Measurements from ENCODE around the gene SMAD1.

The SMAD1 gene

DNA sequence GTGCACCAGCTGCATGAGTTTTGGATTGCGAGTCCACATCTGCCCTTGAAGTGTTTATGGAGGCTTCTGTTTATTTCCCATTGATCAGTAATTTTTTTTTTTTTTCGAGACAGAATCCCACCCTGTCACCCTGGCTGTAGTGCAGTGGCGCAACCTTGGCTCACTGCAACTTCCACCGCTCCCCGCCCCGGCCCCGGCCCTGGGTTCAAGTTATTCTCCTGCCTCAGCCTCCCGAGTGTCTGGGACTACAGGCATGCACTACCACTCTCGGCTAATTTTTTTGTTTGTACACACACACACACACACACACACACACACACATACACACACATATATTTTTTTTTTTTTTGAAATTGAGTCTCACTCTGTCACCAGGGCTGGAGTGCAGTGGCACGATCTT, 46.1 kb downstream of the SMAD1 start:
- TF ChIP-seq, protein P1, sequence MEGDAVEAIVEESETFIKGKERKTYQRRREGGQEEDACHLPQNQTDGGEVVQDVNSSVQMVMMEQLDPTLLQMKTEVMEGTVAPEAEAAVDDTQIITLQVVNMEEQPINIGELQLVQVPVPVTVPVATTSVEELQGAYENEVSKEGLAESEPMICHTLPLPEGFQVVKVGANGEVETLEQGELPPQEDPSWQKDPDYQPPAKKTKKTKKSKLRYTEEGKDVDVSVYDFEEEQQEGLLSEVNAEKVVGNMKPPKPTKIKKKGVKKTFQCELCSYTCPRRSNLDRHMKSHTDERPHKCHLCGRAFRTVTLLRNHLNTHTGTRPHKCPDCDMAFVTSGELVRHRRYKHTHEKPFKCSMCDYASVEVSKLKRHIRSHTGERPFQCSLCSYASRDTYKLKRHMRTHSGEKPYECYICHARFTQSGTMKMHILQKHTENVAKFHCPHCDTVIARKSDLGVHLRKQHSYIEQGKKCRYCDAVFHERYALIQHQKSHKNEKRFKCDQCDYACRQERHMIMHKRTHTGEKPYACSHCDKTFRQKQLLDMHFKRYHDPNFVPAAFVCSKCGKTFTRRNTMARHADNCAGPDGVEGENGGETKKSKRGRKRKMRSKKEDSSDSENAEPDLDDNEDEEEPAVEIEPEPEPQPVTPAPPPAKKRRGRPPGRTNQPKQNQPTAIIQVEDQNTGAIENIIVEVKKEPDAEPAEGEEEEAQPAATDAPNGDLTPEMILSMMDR (IDR thresholded peaks at IDR 0.05; ENCODE audit: control extremely low read depth, extremely low read depth, low read depth, missing control alignments) = no peak
- no peak for DNase-seq (ENCODE audit: extremely low spot score)
- POLR2A ChIA-PET = no interaction called here
- CTCF ChIA-PET = interaction anchor here (1.7 kb wide), 1 partner anchor 25 kb away, joined by 3 read pairs; no protein-coding TSS in a partner anchor

DNA sequence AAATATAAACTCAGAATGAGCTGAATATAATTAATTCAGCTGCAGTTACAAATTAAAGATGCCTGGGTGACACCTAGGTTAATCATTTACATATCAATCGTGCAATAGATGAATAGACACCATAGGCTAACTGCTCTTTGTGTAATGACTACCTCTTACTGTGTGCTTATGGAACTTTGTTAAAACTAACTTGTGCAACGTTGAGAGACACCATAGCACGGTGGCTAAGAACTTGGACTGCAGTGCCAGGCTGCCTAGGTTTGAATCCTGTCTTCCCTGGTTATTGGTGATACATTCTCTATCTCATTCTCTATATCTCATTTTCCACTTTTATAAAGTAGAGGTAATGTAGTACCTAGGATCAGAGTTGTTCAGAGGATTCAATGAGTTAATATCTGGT, 46.9 kb downstream of the SMAD1 start:
- DNase-seq (ENCODE audit: extremely low spot score) = no peak
- TF ChIP-seq, protein P1 (IDR thresholded peaks at IDR 0.05; ENCODE audit: control extremely low read depth, extremely low read depth, low read depth, missing control alignments) = no peak
- ChIA-PET POLR2A (no interaction called here), CTCF (interaction anchor here (1.7 kb wide), 1 partner anchor 25 kb away, joined by 3 read pairs; no protein-coding TSS in a partner anchor)

DNA sequence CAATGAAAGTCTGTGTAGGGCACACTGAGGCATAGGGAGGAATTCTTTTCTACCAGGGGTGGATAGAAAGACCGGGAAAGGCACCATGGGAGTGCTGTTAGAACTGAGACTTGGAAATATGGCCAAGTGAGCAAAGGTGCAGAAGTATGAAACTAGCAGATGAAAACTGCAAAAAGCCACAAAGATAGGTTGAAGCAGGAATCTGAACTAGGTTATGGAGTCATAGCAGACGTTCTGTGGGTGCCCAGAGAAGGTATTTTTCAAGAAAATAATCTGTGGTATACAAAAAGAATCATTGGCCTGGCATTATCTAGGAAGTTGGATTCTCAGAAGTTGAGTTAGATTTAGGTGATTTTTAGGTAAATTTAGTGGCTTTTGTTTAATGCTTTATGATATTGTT, 48.5 kb downstream of the SMAD1 start:
- DNase-seq (ENCODE audit: extremely low spot score) = no peak
- TF ChIP-seq, protein P1 (IDR thresholded peaks at IDR 0.05; ENCODE audit: control extremely low read depth, extremely low read depth, low read depth, missing control alignments) = no peak
- ChIA-PET CTCF (no interaction called here), POLR2A (no interaction called here)

DNA sequence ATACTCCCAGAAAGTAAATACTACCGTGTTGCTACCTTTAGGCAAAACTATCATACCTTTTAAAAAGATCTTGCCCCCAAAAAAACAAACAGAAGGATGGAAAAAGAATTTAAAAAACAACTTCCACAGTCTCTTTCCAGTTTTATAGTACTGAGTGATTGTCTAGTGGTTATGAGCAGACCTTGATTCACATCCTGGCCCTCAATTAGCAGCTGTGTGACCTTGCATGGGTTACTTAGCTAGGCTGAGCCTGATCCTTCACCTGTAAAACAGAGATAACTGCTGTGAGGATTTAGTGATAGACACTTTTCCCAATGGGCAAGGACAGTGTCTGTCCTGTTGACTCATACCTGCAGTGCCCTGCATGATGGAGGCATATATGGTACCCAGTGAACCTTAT, 49.0 kb downstream of the SMAD1 start:
- TF ChIP-seq, protein P1 (IDR thresholded peaks at IDR 0.05; ENCODE audit: control extremely low read depth, extremely low read depth, low read depth, missing control alignments) = no peak
- CTCF ChIA-PET = interaction anchor here (1.1 kb wide), 1 partner anchor 27 kb away, joined by 4 read pairs; no protein-coding TSS in a partner anchor
- DNase-seq (ENCODE audit: extremely low spot score) = no peak
- POLR2A ChIA-PET = no interaction called here

DNA sequence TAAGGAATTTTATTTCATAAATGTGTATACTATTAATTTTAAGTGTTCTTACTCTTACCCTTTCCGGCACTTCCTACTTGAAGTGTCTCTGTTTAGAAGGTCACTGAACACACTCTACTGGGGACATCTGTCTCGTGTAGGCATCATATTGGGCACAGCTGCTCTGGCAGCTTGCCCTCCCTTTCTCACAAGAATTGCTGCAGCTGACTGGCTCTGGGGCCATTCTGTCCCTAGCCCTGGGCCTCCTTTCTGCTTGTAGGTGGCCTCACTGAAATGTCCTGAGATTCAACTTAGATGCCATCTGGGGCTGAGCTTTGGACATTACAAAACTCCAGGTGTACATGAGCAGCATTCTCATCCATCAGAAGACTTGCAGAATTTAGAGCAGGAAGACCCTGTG, 49.6 kb downstream of the SMAD1 start:
- POLR2A ChIA-PET = no interaction called here
- TF ChIP-seq, protein P1 (IDR thresholded peaks at IDR 0.05; ENCODE audit: control extremely low read depth, extremely low read depth, low read depth, missing control alignments) = no peak
- CTCF ChIA-PET = interaction anchor here (1.1 kb wide), 1 partner anchor 26 kb away, joined by 4 read pairs; no protein-coding TSS in a partner anchor
- DNase-seq (ENCODE audit: extremely low spot score) = no peak

DNA sequence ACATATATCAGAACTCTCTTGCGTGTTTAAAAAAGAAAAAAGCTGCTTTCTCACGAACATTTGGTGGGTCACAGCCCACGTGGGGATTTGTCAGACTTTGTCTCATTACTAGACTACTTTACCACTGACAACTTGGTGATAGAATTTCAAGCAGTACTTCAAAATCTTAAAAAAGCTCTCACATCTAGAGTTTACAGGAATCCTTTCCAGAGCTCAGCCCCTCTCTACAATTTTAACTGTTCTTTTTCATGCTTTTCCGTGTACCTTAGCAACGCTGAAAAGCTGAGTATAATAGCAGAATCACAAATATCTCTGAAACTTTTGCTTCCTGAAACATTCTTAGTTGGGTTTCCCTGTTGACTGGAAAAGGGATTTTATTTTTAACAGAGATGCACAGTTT, 50.2 kb downstream of the SMAD1 start:
- ChIA-PET POLR2A (no interaction called here), CTCF (interaction anchor here (1.0 to 1.1 kb wide), 3 partner anchors 10 to 298 kb away, joined by 3 to 4 read pairs (median 3); no protein-coding TSS in a partner anchor)
- TF ChIP-seq, protein P1 (IDR thresholded peaks at IDR 0.05; ENCODE audit: control extremely low read depth, extremely low read depth, low read depth, missing control alignments) = no peak
- no peak for DNase-seq (ENCODE audit: extremely low spot score)

Measured in GM10248 (cell line).